ENCODE results near the gene RTN4RL1.
"Not testable (repeated sequence)": the region's sequence is repeated elsewhere in the genome, so short reads cannot be mapped to it uniquely, and the experiment has no call there.

Gene RTN4RL1

DNA sequence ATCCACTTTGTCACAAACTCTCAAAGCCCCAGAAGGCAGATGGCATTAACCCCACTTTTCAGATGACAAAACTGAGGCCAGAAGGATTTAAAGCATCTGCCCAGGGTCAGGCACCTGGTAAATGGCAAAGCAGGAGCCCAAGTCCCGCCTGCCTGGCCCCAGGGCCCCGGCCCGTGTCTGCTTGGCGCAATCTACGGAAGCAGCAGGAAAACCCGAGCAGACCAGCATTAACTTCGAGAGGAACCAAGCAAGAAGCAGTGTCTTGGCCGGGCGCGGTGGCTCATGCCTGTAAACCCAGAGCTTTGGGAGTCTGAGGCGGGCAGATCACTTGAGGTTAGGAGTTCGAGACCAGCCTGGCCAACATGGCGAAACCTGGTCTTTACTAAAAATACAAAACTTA lies 21.6 kb downstream of the RTN4RL1 start:
- DNase-seq (ENCODE audit: low spot score) = no peak

DNA sequence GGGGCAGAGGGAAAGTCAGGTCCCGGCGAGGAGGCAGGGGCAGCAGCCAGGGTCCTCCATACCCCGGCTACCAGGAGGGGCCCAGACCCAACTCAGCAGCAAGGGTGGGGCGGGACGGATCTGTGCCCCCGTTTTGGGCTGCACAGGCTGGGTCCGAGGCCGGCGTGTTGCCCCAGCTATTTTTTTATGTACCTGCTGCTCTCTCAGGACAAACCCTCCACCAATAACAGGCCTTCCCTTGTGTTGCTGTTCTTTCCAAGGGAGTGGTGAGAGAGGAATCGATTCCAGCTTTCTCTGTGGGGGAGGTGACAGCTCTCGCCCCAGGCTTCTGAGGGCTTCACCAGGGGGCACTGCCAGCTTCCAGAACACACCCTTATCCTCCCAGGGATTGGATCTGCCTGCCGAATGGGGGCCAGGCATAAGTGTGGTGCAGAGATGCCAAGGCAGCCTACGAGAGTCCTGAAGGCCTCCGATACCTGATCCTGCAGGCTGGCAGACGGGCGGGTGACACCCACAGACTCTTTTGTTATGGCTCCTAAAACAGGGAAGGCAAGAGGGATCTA lies 22.3 kb downstream of the RTN4RL1 start:
- no peak for DNase-seq (ENCODE audit: low spot score)

DNA sequence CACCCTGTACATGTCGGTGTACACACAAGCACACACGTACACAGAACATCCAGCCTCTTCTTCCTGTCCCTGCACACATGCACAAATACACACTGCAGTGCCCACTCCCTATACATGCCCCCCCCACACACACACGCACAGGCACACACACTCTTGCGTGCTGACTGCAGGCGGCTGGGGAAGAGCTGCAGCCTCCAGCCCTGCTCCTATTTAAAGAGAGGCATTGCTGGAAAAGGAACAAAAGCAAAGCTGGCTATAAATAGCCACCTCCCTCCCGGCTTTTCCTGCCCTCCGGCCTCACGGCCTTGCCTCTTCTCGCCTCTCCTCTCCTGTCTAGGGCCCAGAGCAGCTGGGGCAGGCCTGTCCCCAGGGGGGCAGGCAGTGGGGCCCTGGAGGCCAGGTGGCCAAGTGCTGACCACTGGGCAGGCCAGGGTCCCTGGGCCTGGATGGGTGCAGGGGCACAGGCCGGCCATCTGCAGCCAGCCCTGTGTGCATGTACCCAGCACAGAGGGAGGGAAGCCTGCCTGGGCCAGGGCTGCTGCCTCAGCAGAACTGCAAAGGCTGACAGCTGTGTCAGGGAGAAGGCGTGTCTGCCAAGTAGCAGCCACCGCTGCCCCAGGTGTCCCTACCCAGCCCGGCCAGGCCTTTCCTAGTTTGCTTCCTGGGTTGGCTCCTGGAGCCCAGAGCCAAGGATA lies 25.4 kb downstream of the RTN4RL1 start:
- DNase-seq (ENCODE audit: low spot score) = no peak

DNA sequence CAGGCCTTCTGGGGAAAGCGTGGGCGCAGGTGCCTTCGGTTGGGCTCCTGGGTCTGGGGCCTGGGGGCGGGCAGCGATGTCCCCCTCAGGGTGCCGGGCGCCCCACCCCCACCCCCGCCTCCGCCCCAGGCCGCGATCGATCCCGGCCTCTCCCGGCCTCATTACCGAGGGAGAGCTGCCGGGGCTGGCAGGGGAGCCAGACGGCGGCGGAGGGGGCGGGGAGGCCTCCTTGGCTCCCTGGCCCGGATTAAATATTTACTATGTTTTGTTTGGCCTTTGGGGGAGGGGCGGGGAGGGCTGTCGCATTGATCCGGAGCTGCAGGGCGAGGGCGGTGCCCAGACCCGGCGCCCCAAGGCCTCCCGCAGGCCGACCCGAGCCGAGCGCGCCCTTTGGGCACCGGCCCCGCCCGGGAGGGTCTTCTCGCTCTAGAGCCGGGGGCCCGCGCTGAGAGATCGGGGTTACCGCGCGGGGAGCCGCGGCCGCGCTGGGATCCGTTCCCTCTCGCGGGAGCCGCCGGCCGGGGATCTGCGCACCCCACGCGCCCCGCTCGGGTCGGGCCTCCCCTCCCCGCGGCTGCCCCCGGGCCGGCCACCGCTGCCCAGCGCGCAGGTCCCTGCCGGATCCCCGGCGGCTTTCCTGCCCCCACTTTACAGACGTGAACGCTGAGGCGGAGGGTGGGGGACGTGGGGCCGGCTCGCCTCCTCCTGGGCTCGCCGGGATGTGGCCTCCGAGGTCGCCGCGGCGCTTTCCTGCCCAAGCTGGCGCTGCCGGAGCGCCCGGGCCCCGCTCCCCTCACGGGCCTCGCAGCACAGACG lies 27.0 kb downstream of the RTN4RL1 start:
- DNase-seq (ENCODE audit: low spot score) = no peak

DNA sequence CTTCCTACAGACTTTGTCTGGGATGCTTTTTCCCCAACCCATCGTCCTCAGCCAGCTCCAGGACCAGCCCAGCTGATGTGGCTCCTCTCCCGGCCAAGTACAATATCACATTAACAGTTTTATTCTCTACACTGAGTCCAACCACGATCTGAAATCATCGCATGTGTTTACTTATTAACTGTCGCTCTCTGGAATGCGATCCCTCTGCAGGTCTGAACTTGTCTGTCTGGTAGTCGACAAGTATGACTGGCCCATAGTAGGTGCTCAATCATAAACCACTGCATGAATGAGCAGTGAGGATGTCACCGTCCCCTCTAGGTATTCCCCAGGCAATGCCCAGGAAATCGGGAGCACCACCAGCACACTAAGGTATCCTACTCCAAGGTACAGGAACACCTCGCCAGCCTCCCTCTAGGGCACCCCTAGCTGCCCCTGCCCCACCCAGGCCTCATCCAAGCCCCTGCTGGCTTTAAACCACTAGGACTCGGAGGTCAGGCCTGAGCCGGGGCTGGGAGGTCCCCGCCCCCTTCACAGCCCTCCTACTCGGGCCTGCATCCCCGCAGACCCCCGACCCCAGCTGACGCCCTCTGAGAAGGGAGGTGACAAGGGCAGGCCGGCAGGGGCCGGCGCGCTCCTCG lies 27.7 kb downstream of the RTN4RL1 start:
- no peak for DNase-seq (ENCODE audit: low spot score)

DNA sequence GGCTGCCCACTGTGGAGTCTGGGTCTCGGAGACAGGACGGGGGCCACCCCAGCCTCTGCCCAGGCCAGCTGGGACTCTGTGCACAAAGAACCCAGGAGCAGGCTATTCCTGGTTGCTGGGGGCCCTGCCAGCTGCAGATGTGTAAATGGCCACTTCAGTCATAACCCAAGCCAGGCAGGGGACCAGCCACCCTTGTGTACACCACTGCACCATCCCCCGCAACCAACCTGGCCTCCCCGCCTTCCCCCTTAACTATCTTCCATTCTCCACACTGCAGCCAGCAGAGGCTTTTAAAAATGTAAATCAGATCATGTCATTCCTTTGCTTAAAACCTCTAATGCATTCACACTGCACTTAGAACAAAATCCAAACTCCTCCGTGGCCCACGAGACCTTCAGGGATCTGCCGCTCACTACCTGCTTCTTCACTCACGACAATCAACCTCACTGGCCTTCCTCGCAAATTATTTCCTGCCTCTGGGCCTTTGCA lies 28.3 kb downstream of the RTN4RL1 start:
- no peak for DNase-seq (ENCODE audit: low spot score)

DNA sequence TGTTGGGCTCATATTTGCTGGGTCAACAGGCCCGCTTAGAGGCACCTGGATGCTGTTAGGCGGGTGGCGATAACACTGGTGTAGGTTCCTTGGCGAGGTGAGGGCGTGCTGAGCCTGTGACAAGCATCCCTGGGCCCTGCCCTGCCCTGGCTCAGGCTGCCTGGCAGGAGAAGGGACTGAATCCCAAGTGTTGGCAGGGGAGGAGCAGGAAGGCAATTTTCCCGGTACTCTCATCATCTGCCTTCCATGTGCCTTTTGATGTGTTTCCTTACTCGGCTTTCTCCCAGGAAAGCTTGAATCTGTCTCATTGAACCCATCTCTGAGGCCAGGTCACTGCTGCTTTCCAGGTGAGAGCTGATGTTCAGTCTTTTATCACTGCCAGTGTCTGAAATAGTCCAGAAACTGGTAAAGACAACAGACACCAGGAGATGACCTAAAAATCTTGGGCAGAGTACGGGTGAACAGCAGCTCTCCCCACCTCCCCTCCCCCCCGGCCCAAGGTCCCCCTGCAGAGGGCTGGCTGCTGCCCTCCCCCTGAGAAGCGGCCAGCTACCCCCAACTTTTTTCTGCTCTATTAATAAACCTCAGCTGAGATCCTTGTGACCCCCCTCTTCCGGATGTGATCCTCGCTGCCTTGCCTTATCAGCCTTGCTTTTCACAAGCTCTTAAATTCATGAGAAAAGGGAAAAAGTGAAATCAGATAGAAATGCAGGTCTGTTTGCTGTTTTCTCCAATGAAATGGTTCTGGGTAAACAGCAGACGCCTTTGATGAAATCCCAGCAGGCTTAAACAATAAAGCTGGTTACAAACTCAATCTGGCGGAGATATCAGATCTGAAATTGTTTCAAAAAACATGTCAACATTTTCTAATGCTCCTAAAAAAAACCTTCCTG lies 29.0 kb downstream of the RTN4RL1 start:
- no peak for DNase-seq (ENCODE audit: low spot score)

DNA sequence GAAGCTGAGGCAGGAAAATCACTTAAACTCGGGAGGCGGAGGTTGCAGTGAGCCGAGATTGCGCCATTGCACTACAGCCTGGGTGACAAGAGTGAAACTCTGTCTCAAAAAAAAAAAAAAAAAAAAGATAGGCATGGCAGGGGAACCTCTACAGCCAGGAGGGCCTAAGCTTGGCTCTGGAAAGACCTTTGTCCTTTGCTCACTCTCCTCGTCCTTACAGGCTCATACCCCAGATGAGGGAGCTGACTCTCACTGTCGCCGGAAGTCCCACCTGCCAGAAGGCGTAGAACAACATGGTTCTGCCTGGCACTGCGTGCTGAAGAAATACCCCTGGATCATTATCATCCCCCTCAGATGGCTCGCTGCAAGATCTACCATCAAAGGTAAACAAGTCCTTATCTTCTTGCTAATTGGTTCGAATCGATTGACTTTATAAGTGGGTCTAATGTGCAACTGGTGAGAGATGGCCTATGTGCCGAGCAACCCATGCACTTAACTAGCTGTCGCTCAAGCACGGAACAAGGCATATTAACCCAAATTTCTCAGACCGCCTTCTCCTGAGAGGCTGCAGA lies 29.7 kb downstream of the RTN4RL1 start:
- DNase-seq (ENCODE audit: low spot score) = no peak

DNA sequence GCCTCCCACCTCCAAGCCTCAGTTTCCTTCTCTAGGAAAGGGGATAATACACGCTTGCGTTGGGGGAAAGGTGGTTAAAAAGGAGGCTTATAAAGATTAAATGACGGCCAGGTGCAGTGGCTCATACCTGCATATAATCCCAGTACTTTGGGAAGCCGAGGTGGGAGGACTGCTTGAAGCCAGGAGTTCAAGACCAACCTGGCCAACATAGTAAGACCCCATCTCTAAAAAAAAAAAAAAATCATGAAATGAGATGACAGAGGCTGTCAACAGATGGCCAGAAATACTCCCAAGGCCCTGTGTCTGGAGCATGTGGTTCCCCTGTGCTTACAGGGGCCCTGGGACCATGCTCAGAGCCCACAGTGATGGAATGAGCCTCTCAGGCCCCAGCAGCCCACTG lies 30.4 kb downstream of the RTN4RL1 start:
- no peak for DNase-seq (ENCODE audit: low spot score)

DNA sequence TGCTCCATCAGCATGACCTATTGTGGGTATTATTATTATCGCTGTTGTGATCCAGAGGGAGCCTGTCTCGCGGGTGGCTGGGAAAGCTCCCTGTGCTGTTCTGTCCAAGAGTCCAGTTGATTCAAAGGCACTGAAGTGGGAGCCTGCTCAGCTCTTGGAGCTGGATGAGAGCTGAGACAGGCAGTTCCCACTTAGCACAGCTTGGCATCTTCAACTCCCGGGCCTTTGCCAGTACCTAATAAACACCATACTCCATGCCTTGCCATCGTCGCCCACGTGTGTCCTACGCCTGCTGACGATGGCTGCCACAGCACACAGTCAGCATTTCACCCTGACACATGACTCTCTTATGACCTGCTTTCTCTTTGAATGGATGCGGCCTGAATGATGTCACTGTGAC lies 32.6 kb downstream of the RTN4RL1 start:
- no peak for DNase-seq (ENCODE audit: low spot score)

DNA sequence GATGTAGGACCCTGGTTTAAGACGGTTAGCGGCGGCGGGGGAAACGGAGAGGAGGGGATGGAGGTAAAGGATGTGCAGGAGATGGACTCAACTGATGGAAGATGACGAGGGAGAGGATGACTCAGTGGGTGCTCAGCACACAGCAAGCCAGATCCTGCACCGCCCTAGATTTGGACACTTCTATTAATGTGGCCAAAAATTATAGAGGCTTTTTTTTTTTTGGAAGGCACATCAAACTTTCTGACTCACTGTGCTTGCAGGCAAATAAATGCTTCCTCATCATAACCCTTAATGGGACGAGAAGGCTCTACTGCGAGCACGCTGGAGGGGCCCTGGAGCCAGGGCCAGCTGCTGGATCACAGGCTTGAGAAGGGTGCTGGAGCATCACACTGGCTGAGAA lies 36.0 kb downstream of the RTN4RL1 start:
- no peak for DNase-seq (ENCODE audit: low spot score)

DNA sequence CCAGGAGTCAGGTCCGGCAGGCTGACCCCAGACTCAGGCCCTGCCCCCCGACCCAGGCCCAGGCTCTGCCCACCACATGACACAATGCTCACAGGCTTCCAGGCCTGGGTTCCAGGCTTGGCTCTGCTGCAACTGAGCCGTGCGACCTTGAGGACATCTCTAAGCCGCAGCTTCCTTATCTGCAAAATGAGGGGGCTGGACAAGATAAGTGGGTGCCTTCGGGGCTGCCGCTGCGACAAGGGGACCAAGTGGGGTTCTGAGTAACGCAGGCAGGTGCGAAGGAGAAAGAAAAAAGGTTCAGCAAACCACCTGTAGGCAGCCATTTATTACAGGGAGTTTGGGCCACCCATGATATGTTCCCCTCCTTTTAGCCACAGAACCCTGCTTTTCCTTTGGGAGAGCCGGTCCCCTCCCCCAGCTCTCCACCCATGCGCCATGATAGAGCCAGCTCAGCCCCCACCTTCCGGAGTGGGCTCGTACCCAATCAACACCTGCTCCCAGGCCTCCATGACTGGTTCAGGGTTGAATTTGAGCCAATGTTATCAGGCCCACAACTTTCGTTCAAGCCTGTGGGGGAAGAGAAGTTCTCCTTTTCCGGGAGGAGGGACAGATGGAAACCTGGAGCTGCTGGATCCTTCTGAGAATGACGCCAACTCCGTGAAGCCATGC lies 38.2 kb downstream of the RTN4RL1 start:
- DNase-seq (ENCODE audit: low spot score) = no peak

DNA sequence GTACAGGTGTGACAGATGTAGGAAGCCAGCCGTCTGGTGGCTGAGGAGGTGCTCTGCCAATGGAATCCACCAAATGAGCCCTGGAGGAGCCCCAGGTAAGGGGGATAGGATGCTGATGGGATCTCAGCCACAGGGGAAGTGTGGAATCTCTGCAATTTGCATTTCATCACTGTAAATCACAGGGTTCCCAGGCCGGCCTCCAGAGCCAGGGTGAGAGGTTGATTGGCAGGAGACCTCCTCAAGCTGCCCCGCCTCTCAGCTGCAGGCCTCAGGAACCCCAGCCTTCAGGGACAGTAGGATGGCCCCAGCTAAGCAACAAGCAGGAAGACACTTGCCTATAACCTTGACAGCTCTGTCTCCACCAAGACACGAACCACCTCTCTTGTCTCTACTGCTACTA lies 39.4 kb downstream of the RTN4RL1 start:
- no peak for DNase-seq (ENCODE audit: low spot score)

DNA sequence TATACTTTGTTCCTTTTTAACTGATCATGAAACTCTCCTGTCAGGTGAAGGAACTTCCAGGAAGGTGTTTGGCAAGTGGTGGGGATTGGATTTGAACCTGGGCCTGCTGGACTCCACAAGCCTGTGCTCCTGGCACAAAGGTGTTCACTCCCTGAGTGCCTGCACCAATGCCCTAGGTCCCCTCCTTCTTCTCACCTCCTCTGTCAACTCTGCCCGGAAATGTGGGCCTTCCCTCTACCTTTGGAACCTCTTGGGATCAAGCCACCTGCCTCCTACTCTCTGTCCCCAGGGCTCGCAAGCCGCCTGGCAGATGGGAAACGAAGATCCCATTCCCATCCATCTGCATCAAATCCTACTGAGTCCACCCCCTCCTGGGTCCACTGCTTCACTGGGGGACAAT lies 40.0 kb downstream of the RTN4RL1 start:
- no peak for DNase-seq (ENCODE audit: low spot score)

DNA sequence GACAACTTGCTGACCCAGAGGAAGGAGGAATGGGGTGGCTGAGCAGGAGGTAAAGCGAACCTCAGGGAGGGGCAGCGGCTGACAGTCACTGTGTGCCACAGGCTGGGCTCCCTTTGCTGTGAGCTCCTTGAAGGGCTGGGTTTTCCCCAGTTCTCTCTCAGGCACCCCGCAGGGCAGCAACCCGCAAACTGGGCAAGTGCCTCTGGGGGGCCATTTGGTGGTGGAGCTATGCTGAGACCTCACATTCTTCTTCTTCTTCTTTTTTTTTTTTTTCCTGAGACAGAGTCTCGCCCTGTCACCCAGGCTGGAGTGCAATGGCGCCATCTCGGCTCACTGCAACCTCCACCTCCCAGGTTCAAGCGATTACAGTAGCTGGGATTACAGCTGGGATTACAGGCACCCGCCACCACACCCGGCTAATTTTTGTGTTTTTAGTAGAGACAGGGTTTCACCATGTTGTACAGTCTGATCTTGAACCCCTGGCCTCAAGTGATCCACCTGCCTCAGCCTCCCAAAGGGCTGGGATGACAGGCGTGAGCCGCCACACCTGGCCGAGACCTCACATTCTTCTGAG lies 42.3 kb downstream of the RTN4RL1 start:
- DNase-seq (ENCODE audit: low spot score) = not testable (repeated sequence)

DNA sequence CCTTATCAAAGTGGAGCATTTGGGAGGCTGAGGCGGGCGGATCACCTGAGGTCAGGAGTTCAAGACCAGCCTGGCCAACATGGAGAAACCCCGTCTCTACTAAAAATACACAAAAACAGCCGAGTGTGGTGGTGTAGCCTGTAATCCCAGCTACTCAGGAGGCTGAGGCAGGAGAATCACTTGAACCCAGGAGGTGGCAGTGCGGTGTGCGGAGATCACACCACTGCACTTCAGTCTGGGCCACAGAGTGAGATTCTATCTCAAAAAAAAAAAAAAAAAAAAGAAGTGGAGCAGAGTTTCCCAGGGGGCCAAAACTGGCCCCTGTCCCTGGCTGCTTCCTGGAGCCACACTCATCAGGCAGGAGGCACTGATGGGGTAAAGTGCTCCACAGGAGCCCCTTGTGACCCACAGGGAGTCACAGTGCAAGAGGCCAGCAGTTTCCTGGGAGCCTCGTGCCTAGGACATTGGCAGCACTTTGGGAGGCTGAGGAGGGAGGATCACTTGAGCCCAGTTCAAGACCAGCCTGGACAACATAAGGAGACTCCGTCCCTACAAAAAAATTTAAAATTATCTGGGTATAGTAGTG lies 44.4 kb downstream of the RTN4RL1 start:
- no peak for DNase-seq (ENCODE audit: low spot score)

DNA sequence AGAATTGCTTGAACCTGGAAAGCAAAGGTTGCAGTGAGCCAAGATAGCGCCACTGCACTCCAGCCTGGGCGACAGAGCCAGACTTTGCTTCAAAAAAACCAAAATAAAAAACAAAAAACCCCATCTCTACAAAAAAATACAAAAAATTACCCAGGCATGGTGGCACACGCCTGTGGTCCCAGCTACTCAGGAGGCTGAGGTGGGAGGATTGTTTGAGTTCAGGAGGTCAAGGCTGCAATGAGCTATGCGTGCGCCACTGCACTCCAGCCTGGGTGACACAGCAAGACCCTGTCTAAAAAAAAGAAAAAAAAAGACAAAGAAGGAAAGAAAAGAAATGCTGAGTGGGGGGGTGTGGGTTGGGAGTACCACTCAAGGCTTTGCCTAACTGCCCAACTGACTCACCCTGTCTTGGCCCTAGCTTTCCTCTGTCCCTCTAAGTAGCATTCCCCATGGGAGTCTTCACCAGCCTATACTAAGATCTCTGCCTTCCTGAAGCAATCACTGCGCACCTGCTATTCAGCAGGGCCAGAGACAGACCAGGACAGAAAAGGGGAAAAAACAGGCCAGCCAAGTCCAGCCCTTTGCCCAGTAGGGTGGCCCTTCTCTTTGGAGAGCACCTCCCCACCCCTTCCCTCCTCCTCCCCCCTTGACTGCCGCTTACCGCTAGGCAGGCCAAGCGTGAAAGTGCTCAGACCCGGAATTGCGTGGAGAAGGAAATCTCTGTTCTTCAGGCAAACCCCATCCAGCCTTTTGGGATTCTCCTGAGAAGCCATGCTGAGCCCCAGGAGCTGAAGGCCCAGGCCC lies 45.8 kb downstream of the RTN4RL1 start:
- DNase-seq (ENCODE audit: low spot score) = no peak

DNA sequence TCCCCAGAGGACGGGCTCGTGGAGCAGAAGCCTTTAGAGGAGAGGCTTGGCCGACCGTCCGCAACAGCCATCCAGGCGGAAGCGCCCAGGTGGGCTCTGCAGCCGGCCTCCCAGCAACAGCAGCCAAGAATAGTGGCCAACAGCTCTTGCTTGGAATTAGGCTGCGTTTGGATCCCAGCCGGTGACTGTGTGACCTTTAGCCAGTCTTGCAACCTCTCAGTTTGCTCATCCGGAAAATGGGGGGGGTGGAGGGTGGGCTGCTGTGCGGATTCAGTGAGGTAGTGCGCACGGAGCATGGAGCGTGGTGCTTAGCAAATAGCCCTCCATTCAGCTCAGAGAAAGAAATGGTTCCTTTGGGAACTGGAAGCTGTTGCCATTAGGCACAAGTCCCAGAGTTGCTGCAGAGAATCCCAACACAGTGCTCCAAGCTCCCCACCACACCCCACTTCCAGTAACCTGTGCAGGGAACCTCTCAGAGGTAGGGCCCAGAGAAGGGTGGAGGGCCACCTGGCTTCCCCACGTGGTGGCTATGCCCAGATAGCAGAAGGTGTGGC lies 46.7 kb downstream of the RTN4RL1 start:
- DNase-seq (ENCODE audit: low spot score) = no peak

All from germinal center (tissue), 1 donor.